Testis (tissue), 3 donors: ENCODE measurements around the gene SPPL3. TPM values are rescaled to one million over a fixed set of nuclear protein-coding genes. Genes with fewer than 3 reads are reported as not detected.
A peak's percentile ranks its signal among the peaks of the same experiment; 100 is the strongest.

Experiments
- DNase-seq: peaks from one replicate; pipeline ENCODE4 v3.0.0-alpha.2; 2019
- H3K27ac ChIP-seq, 2 donors: fragments of 200-600 bp; sonication (generic); one replicate each; pipeline ENCODE4 v1.5.1; 2019
- H3K27me3 ChIP-seq: fragments of 200-600 bp; sonication (generic); one replicate; pipeline ENCODE4 v1.5.1; 2019
- H3K36me3 ChIP-seq: fragments of 200-600 bp; sonication (generic); one replicate; pipeline ENCODE4 v1.5.1; 2017; ENCODE audit warnings: low read depth; ENCODE audit errors: missing control alignments
- H3K4me1 ChIP-seq: fragments of 200-600 bp; sonication (generic); one replicate; pipeline ENCODE4 v1.5.1; 2019
- H3K4me3 ChIP-seq, 2 donors: fragments of 200-600 bp; sonication (generic); one replicate each; pipeline ENCODE4 v1.5.1; 2017 to 2019
- H3K9me3 ChIP-seq: fragments of 200-600 bp; sonication (generic); one replicate; pipeline ENCODE4 v1.5.1; 2017
- POLR2A ChIP-seq: fragments of 450-650 bp; IDR thresholded peaks from one replicate; pipeline ENCODE4 v1.6.1; 2017; ENCODE audit warnings: antibody characterized with exemption, mild to moderate bottlenecking, moderate library complexity
- WGBS, 2 donors: methylation state at CpG; one replicate each; pipeline ENCODE4 v1.1.5; 2018; 5-methylcytosine and 5-hydroxymethylcytosine counted together
- intact Hi-C: fragments of 100-400 bp; cut with DNase I; formaldehyde crosslinking; loops from one replicate; pipeline ENCODE4 v1.15.1; 2023; ENCODE audit warnings: low total_unique reads
- polyA plus RNA-seq: library from polyadenylated mRNA; stranded (reverse); fragments of 350-450 nt; fragmentation: Illumina TruSeq; extraction: RNeasy Lipid Tissue Mini Kit (QIAGEN cat#74804); gene quantifications from one replicate; pipeline ENCODE4 v1.2.3, GENCODE V29; 2014; ENCODE audit warnings: low read depth, low replicate concordance; ENCODE audit not compliant: insufficient read depth
- total RNA-seq, 2 donors: library from RNA; depleted of rRNA; stranded (reverse); fragments of >200 nt; gene quantifications; one replicate each; pipeline ENCODE4 v1.2.3, GENCODE V29; 2016
- TF ChIP-seq, protein P1 (sequence below), 3 experiments: fragments of 450-650 bp in 2 of 3; fragments of 200-600 bp in 1 of 3; sonication (generic) in 1 of 3; IDR thresholded peaks; one replicate each; pipeline ENCODE4 v1.5.1; 2016 to 2019; ENCODE audit warnings: antibody characterized with exemption in 3 of 3, mild to moderate bottlenecking in 2 of 3, moderate library complexity in 1 of 3

SPPL3 gene
- total and polyA plus RNA-seq, 3 donors from 2014 or later, result 61.1 to 190 (median 65.4) TPM

DNA sequence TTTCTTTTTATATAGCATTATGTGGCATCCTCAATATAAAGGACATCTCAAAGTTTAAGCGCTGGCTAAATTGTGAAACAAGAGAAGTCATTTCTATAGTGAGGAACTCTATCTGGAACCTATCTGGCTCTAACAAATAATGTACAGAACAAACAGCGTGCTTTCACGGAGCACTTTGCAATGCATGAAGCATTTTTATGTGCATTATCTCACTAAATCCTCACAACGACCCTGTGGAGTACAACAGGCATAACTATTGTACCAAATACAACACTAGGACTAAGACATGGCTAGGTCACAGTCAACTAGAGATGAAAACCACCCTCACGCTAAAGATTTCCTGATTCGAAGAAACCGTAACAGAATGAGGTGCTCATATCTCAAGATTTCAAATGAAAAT, 8.6 kb downstream of the SPPL3 start:
- TF ChIP-seq, protein P1, sequence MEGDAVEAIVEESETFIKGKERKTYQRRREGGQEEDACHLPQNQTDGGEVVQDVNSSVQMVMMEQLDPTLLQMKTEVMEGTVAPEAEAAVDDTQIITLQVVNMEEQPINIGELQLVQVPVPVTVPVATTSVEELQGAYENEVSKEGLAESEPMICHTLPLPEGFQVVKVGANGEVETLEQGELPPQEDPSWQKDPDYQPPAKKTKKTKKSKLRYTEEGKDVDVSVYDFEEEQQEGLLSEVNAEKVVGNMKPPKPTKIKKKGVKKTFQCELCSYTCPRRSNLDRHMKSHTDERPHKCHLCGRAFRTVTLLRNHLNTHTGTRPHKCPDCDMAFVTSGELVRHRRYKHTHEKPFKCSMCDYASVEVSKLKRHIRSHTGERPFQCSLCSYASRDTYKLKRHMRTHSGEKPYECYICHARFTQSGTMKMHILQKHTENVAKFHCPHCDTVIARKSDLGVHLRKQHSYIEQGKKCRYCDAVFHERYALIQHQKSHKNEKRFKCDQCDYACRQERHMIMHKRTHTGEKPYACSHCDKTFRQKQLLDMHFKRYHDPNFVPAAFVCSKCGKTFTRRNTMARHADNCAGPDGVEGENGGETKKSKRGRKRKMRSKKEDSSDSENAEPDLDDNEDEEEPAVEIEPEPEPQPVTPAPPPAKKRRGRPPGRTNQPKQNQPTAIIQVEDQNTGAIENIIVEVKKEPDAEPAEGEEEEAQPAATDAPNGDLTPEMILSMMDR (IDR thresholded peaks at IDR 0.05), result no peak
- no peak for TF ChIP-seq POLR2A
- Histone ChIP-seq H3K9me3 (no peaks in the 10 kb centered on the region), H3K27me3 (no peaks in the 10 kb centered on the region), H3K4me3 (no peak overlapping the region), H3K27ac (no peak overlapping the region), H3K4me1 (peaks cover 7% of the 10 kb centered on the region), H3K36me3 (no peaks in the 10 kb centered on the region)
- intact Hi-C loops, result no loop called here
- 78 to 83% methylated on average over 7 of the region's 7 CpGs for WGBS, 2 donors
- no peak for DNase-seq

DNA sequence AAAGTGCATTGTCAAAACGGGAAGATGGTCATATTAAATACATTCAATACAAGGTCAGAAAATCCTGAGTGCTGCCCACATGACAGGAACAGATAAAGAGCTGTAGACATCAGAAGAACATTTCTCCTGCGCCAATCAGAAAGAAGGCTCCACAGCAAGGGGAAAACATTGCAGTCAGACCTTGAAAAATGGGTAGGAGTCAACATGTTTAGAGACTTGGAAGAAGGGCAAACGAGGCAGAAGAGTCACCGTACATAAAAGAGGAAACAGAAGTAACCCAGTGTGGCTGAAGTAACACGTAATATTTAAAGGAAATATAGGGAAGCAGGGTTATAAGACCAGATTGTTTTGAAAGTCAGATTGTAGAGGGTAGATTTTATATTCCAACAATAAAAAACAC, 11.9 kb downstream of the SPPL3 start:
- Histone ChIP-seq H3K9me3 (no peaks in the 10 kb centered on the region), H3K4me3 (no peak overlapping the region), H3K27ac (peak overlapping the region in 1 of 2 donors; percentile 15), H3K27me3 (no peaks in the 10 kb centered on the region), H3K36me3 (no peaks in the 10 kb centered on the region), H3K4me1 (peaks cover 7% of the 10 kb centered on the region)
- peak; percentile 50 for DNase-seq
- intact Hi-C loops, result no loop called here
- WGBS, 2 donors, result 47 to 54% methylated on average over 5 of the region's 5 CpGs
- TF ChIP-seq, protein P1 (IDR thresholded peaks at IDR 0.05), result no peak
- TF ChIP-seq POLR2A, result no peak

DNA sequence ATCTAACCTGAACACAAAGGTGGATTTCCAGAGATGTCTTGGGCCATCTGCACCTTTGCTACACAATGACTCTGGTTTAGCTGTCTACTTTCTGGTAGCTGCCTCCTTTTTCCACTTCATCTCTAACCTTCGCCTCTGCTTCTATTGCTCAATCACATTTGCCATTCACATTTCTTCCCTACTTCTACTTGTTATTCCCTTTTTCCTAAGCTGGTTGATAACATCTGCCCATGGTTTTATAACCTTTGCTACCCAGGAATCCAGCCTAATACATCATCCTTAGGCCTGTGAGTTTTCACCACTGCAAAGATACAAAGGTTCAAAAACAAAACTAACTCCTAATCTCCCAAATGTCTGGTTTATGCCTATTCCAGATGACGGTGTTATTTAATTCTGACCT, 13.2 kb downstream of the SPPL3 start:
- no peak for TF ChIP-seq POLR2A
- TF ChIP-seq, protein P1 (IDR thresholded peaks at IDR 0.05), result no peak
- 55 to 68% methylated on average over 2 of the region's 2 CpGs for WGBS, 2 donors
- DNase-seq, result no peak
- Histone ChIP-seq H3K9me3 (no peaks in the 10 kb centered on the region), H3K27me3 (no peaks in the 10 kb centered on the region), H3K36me3 (no peaks in the 10 kb centered on the region), H3K27ac (peak overlapping the region in 1 of 2 donors; percentile 15), H3K4me3 (no peak overlapping the region), H3K4me1 (peaks cover 7% of the 10 kb centered on the region)
- intact Hi-C loops, result no loop called here

DNA sequence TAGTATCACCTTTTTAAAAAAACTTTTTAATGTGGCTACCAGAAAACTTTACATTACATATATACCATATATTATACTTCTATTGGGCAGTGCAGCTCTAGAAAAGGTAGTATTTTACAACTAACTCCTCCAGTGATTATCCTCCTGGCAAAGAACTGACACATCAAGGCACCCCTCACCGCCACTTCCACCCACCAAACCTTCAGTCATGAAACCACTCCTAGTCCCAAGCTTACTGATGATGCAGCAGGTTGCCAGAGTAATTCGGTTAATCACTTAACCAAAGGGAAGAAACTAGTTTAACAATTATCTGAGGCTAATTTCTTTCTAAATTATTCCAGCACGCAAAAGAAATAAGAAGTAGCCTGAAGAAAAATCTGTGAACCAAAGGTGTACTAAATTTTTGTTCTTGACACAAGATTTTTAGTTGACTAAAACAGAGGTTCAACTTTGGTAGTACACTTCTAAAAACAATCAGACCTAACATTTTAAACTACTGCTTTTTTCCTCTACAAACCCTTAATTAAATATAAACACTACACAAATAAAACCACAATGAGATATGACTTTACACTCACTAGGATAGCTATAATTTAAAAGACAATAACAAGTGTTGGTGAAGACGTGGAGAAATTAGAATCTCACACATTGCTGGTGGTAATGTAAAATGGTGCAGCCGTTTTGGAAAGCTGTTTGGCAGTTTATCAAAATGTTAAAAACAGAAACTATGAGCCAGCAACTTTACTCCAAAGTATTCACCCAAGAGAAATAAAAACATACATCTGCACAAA, 16.7 kb downstream of the SPPL3 start:
- no peak overlapping the region for H3K27ac ChIP-seq
- no peak for TF ChIP-seq POLR2A
- TF ChIP-seq, protein P1 (IDR thresholded peaks at IDR 0.05), result no peak
- no peaks in the 10 kb centered on the region for H3K36me3 ChIP-seq
- peaks cover 7% of the 10 kb centered on the region for H3K4me1 ChIP-seq
- no peaks in the 10 kb centered on the region for H3K27me3 ChIP-seq
- no peaks in the 10 kb centered on the region for H3K9me3 ChIP-seq
- WGBS, 2 donors, result 70 to 76% methylated on average over 5 of the region's 5 CpGs
- H3K4me3 ChIP-seq, result no peak overlapping the region
- intact Hi-C loops, result no loop called here
- DNase-seq, result no peak
